CD4-positive, alpha-beta T cell treated with Interleukin-2 at 100 ng/mL for 4 hours (primary cell): Measurements from ENCODE around the gene SPTBN1.
"Not testable (repeated sequence)": the region's sequence is repeated elsewhere in the genome, so short reads cannot be mapped to it uniquely, and the experiment has no call there.

Source experiments
- DNase-seq: peaks from one replicate; pipeline ENCODE4 v3.0.0-alpha.2; 2020; ENCODE audit warnings: low spot score

The SPTBN1 gene

GRCh38 chr2:54672590-54673456 is 216.7 kb downstream of the SPTBN1 start:
- DNase-seq = peak; percentile 5

- peak; percentile 11 for DNase-seq
Observed at GRCh38 chr2:54673501-54673998, 217.4 kb downstream of the SPTBN1 start.

- DNase-seq = no peak
Observed at GRCh38 chr2:54675281-54675680, 219.2 kb downstream of the SPTBN1 start.

- no peak for DNase-seq
Observed at GRCh38 chr2:54675738-54676137, 219.6 kb downstream of the SPTBN1 start.

GRCh38 chr2:54676656-54677055 is 220.5 kb downstream of the SPTBN1 start:
- no peak for DNase-seq

GRCh38 chr2:54677476-54678265 is 221.5 kb downstream of the SPTBN1 start:
- no peak for DNase-seq

GRCh38 chr2:54678719-54679118 is 222.6 kb downstream of the SPTBN1 start:
- DNase-seq = no peak

GRCh38 chr2:54680397-54681041 is 224.4 kb downstream of the SPTBN1 start:
- DNase-seq = no peak

GRCh38 chr2:54681416-54681815 is 225.3 kb downstream of the SPTBN1 start:
- DNase-seq = no peak

- DNase-seq = no peak
Observed at GRCh38 chr2:54683596-54683995, 227.5 kb downstream of the SPTBN1 start.

GRCh38 chr2:54685263-54685775 is 229.2 kb downstream of the SPTBN1 start:
- no peak for DNase-seq

- DNase-seq = no peak
Observed at GRCh38 chr2:54687595-54688152, 231.5 kb downstream of the SPTBN1 start.

GRCh38 chr2:54691445-54692135 is 235.5 kb downstream of the SPTBN1 start:
- no peak for DNase-seq

- DNase-seq = no peak
Observed at GRCh38 chr2:54692556-54692955, 236.4 kb downstream of the SPTBN1 start.

GRCh38 chr2:54695378-54695777 is 239.3 kb downstream of the SPTBN1 start:
- DNase-seq = no peak

GRCh38 chr2:54697934-54698333 is 241.8 kb downstream of the SPTBN1 start:
- no peak for DNase-seq

- DNase-seq = not testable (repeated sequence)
Observed at GRCh38 chr2:54698926-54699325, 242.8 kb downstream of the SPTBN1 start.

- DNase-seq = no peak
Observed at GRCh38 chr2:54699665-54700064, 243.5 kb downstream of the SPTBN1 start.

- no peak for DNase-seq
Observed at GRCh38 chr2:54701029-54701428, 244.9 kb downstream of the SPTBN1 start.

GRCh38 chr2:54704238-54704637 is 248.1 kb downstream of the SPTBN1 start:
- DNase-seq = no peak
